Measurements from ENCODE around the gene FABP2.

The FABP2 gene

GRCh38 chr4:119290598-119290997 lies 31.3 kb downstream of the FABP2 start:
- TF ChIP-seq SIN3A (IDR thresholded peaks at IDR 0.05; ENCODE audit: borderline replicate concordance, insufficient read depth, low read length) (no peak), POLR2AphosphoS5 (IDR thresholded peaks at IDR 0.05; ENCODE audit: low read depth, low read length) (no peak), TAF1 (IDR thresholded peaks at IDR 0.05; ENCODE audit: borderline replicate concordance, insufficient read depth, low read length) (no peak), FOXP2 (optimal IDR thresholded peaks at IDR 0.05; ENCODE audit: borderline replicate concordance, extremely low read depth, extremely low read length, insufficient read depth) (no peak), REST (IDR thresholded peaks at IDR 0.05; ENCODE audit: insufficient read depth in 1 of 2, low read depth in 2 of 2, low read length in 2 of 2) (no peak)

- TF ChIP-seq POLR2AphosphoS5 (IDR thresholded peaks at IDR 0.05; ENCODE audit: low read depth, low read length), result no peak
- no peak for TF ChIP-seq SIN3A (IDR thresholded peaks at IDR 0.05; ENCODE audit: borderline replicate concordance, insufficient read depth, low read length)
- TF ChIP-seq FOXP2 (optimal IDR thresholded peaks at IDR 0.05; ENCODE audit: borderline replicate concordance, extremely low read depth, extremely low read length, insufficient read depth), result no peak
- TF ChIP-seq TAF1 (IDR thresholded peaks at IDR 0.05; ENCODE audit: borderline replicate concordance, insufficient read depth, low read length), result no peak
- TF ChIP-seq REST (IDR thresholded peaks at IDR 0.05; ENCODE audit: insufficient read depth in 1 of 2, low read depth in 2 of 2, low read length in 2 of 2), result no peak
Measured at GRCh38 chr4:119289313-119289712, 32.6 kb downstream of the FABP2 start.

- TF ChIP-seq POLR2AphosphoS5 (IDR thresholded peaks at IDR 0.05; ENCODE audit: low read depth, low read length) (no peak), FOXP2 (optimal IDR thresholded peaks at IDR 0.05; ENCODE audit: borderline replicate concordance, extremely low read depth, extremely low read length, insufficient read depth) (no peak), SIN3A (IDR thresholded peaks at IDR 0.05; ENCODE audit: borderline replicate concordance, insufficient read depth, low read length) (no peak), REST (IDR thresholded peaks at IDR 0.05; ENCODE audit: insufficient read depth in 1 of 2, low read depth in 2 of 2, low read length in 2 of 2) (no peak), TAF1 (IDR thresholded peaks at IDR 0.05; ENCODE audit: borderline replicate concordance, insufficient read depth, low read length) (no peak)
Measured at GRCh38 chr4:119286377-119287002, 35.4 kb downstream of the FABP2 start.

- TF ChIP-seq TAF1 (IDR thresholded peaks at IDR 0.05; ENCODE audit: borderline replicate concordance, insufficient read depth, low read length), result no peak
- TF ChIP-seq REST (IDR thresholded peaks at IDR 0.05; ENCODE audit: insufficient read depth in 1 of 2, low read depth in 2 of 2, low read length in 2 of 2), result no peak
- no peak for TF ChIP-seq FOXP2 (optimal IDR thresholded peaks at IDR 0.05; ENCODE audit: borderline replicate concordance, extremely low read depth, extremely low read length, insufficient read depth)
- TF ChIP-seq POLR2AphosphoS5 (IDR thresholded peaks at IDR 0.05; ENCODE audit: low read depth, low read length), result no peak
- TF ChIP-seq SIN3A (IDR thresholded peaks at IDR 0.05; ENCODE audit: borderline replicate concordance, insufficient read depth, low read length), result no peak
Measured at GRCh38 chr4:119284876-119285780, 36.8 kb downstream of the FABP2 start.
